HL-60/S4 (cell line): ENCODE data around the gene PTMA.
"Not testable (repeated sequence)": the region's sequence is repeated elsewhere in the genome, so short reads cannot be mapped to it uniquely, and the experiment has no call there.

ENCODE experiments used
- in situ Hi-C: fragments of 300-500 bp; cut with MboI; formaldehyde crosslinking; loops from 2 replicates; pipeline ENCODE4 v1.14.3; 2022; ENCODE audit warnings: low sequenced_read_pairs

Gene PTMA

DNA sequence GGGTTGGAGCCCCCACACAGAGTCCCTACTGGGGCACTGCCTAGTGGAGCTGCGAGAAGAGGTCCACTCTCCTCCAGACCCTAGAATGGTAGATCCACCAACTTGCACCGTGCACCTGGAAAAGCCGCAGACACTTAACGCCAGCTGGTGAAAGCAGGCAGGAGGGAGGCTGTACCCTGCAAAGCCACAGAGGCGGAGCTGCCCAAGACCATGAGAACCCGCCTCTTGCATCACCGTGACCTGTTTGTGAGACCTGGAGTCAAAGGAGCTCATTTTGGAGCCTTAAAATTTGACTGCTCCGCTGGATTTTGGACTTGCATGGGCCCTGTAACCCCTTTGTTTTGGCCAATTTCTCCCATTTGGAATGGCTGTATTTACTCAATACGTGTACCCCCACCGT lies 40.7 kb downstream of the PTMA start:
- in situ Hi-C loops: not testable (repeated sequence)

DNA sequence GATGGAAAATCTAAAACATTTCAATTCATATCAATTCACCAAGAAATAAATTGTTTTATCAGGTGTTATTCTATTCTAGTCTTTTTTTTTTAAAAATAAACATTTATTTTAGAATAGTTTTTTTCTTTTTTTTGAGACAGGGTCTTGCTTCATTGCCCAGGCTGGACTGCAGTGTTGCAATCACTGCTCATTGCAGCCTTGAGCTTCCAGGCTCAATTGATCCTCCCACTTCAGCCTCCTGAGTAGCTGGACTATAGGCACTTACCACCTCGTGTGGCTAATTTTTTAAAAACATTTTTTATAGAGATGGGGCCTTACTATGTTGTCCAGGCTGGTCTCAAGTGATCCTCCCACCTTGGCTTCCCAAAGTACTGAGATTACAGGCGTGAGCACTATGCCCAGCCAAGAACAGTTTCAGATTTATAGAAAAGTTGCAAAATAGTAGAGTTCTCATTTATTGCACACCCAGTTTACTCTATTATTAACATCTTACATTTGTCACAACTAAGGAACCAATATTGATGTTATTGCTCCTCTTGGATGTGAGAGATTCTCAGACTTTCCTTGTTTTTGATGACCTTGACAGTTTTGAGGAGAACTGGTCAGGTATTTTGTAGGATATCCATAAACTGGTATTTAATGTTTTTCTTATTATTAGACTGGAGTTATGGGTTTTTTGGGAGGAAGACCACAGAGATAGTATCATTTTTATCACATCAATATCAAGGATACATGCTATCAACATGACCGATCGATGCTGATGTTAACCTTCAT lies 42.9 kb downstream of the PTMA start:
- in situ Hi-C loops: no loop called here

DNA sequence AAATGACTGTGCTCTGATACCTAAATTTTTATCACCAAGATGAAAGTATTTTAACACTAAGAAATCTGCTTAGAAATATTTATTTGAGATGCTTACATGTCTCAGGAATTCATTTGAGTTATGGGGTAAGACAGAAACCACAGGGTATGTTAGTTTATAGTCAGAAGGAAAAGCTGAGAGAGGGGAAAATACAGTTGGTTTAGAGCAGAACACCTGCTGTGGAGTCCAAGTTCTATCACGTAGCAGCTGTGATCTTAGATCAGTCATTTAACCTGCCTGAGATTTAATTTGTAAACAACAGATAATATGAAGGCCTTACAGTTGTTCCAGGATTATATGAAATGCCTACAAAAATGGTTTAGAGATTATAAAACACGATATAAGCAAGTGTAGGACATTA lies 43.7 kb downstream of the PTMA start:
- in situ Hi-C loops: no loop called here

DNA sequence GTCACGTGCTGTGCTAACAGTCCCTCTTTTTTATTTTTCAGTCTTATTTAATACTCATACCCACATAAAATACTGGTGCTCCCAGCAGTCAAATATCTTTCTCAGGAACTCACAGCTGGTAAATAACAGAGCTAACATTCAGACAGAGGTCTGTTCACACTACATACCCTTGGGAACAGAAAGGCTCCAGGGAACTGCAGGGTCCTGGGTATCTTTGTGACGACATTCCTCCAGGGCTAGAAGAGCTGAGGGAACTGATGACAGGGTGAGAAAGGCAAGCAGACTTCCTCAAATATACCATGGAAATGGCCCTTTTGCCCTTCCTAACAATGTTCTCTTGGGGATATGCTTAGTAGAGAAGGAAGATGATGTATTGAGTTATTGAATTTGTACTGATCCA lies 53.4 kb downstream of the PTMA start:
- in situ Hi-C loops: no loop called here
